Measurements from ENCODE around the gene COASY.
A peak's percentile ranks its signal among the peaks of the same experiment; 100 is the strongest.
"Not testable (repeated sequence)": the region's sequence is repeated elsewhere in the genome, so short reads cannot be mapped to it uniquely, and the experiment has no call there.

COASY gene

GRCh38 chr17:42548070-42548837 is 13.7 kb upstream of the COASY start:
- intact Hi-C loops (cut with DNase I), result no loop called here
- no peak for DNase-seq

- intact Hi-C loops (cut with DNase I), result no loop called here
- no peak for DNase-seq
Measured at GRCh38 chr17:42548993-42549755, 12.8 kb upstream of the COASY start.

- intact Hi-C loops (cut with DNase I), result not testable (repeated sequence)
- DNase-seq, result peak in 2 of 10 donors; percentile 25 to 67
Measured at GRCh38 chr17:42552736-42553135, 9.2 kb upstream of the COASY start, which contains the start of gene HSD17B1. TSS of gene HSD17B1 (plus strand) at chr17:42552923. CDS start at chr17:42552934, 11 bp downstream.

- intact Hi-C loops (cut with DNase I), result no loop called here
- DNase-seq, result peak in 2 of 10 donors; percentile 72 to 79
Measured at GRCh38 chr17:42553161-42553818, 8.7 kb upstream of the COASY start.

GRCh38 chr17:42553866-42554249 is 8.1 kb upstream of the COASY start:
- peak in 1 of 10 donors; percentile 72 for DNase-seq
- intact Hi-C loops (cut with DNase I), result no loop called here

- peak; percentile 82 to 98 (median 92) for DNase-seq
Measured at GRCh38 chr17:42554250-42555121, 7.5 kb upstream of the COASY start.

GRCh38 chr17:42555122-42555622 is 6.8 kb upstream of the COASY start:
- intact Hi-C loops (cut with DNase I), result no loop called here
- DNase-seq, result peak in 1 of 10 donors; percentile 15

More at GRCh38 chr17:42554250-42555121, 7.5 kb upstream of the COASY start:
- intact Hi-C loops (cut with DNase I), result no loop called here

- intact Hi-C loops (cut with DNase I), result not testable (repeated sequence)
- DNase-seq, result peak in 1 of 10 donors; percentile 85
Measured at GRCh38 chr17:42555961-42556617, 5.9 kb upstream of the COASY start.

GRCh38 chr17:42559075-42559474 is 2.9 kb upstream of the COASY start:
- intact Hi-C loops (cut with DNase I), result no loop called here
- peak in 1 of 10 donors; percentile 29 for DNase-seq

GRCh38 chr17:42560246-42560645 is 1.7 kb upstream of the COASY start:
- peak in 1 of 10 donors; percentile 2 for DNase-seq
- intact Hi-C loops (cut with DNase I), result no loop called here

- intact Hi-C loops (cut with DNase I), result no loop called here
- DNase-seq, result peak in 3 of 10 donors; percentile 71 to 85 (median 76)
Measured at GRCh38 chr17:42562388-42563142, 617 bp downstream of the COASY start.

GRCh38 chr17:42563143-42563509 is 1.2 kb downstream of the COASY start:
- intact Hi-C loops (cut with DNase I), result no loop called here
- DNase-seq, result peak in 1 of 10 donors; percentile 31

GRCh38 chr17:42563543-42563942 is 1.6 kb downstream of the COASY start:
- no peak for DNase-seq
- intact Hi-C loops (cut with DNase I), result no loop called here

GRCh38 chr17:42563950-42564349 is 2.0 kb downstream of the COASY start:
- intact Hi-C loops (cut with DNase I), result no loop called here
- peak in 1 of 10 donors; percentile 37 for DNase-seq

- DNase-seq, result peak in 1 of 10 donors; percentile 52
- intact Hi-C loops (cut with DNase I), result no loop called here
Measured at GRCh38 chr17:42564815-42565522, 3.0 kb downstream of the COASY start.

GRCh38 chr17:42565523-42566214 is 3.7 kb downstream of the COASY start:
- intact Hi-C loops (cut with DNase I), result no loop called here
- peak in 2 of 10 donors; percentile 40 to 57 for DNase-seq

GRCh38 chr17:42566215-42566882 is 4.4 kb downstream of the COASY start:
- peak in 2 of 10 donors; percentile 34 to 67 for DNase-seq
- intact Hi-C loops (cut with DNase I), result no loop called here
